ENCODE data around the gene GFOD1.
"Not testable (repeated sequence)": the region's sequence is repeated elsewhere in the genome, so short reads cannot be mapped to it uniquely, and the experiment has no call there.

GFOD1 gene

GRCh38 chr6:13404228-13404891 is 83.0 kb downstream of the GFOD1 start:
- DNase-seq, result no peak

DNA sequence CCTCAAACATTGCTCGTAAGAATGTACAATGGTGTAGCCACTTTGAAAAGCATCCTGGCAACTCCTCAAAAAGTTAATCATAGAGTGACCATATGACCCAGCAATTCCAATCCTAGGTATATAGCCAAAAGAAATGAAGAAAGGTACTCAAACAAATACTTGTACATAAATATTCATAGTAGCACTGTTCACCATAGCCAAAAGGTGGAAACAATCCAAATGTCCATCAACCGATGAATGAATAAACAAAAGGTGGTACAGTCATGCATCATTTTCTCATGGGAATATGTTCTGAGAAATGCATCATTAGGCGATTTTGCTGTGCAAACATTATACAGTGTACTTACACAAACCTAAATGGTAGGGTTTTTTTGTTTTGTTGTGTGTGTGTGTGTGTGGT is 84.7 kb downstream of the GFOD1 start:
- no peak for DNase-seq

- DNase-seq, result no peak
These were observed 86.6 kb downstream of the GFOD1 start for GRCh38 chr6:13400772-13401171.

DNA sequence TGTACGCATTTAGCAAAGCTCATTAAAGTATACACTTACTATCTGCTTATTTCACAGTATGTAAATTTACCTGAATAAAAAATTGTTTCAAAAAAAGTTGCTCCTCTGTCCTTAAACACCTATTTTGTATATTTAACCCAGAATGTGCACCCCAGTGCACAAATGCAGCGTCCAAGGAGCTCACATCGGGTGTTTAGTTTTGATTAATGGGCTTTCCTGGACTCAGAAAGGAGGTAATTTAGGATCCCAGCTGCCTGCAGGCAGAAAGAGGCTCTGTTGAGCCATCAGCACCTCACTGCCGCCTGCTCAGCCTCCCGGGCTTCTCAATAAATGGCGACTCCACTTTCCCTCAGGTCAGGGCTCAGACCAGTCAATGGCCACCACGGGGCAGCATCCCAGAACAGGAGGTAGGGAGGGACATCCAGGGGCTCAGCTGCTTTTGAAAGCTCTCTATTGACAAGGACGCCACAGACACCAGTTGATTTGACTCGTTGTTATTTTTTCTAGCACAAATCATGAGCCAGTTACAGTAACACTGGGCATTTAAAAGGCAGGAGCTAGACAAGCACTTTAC is 88.9 kb downstream of the GFOD1 start:
- no peak for DNase-seq

- no peak for DNase-seq
These were observed 89.4 kb downstream of the GFOD1 start for GRCh38 chr6:13398069-13398381.

- DNase-seq, result no peak
These were observed 89.9 kb downstream of the GFOD1 start for GRCh38 chr6:13397359-13398068.

DNA sequence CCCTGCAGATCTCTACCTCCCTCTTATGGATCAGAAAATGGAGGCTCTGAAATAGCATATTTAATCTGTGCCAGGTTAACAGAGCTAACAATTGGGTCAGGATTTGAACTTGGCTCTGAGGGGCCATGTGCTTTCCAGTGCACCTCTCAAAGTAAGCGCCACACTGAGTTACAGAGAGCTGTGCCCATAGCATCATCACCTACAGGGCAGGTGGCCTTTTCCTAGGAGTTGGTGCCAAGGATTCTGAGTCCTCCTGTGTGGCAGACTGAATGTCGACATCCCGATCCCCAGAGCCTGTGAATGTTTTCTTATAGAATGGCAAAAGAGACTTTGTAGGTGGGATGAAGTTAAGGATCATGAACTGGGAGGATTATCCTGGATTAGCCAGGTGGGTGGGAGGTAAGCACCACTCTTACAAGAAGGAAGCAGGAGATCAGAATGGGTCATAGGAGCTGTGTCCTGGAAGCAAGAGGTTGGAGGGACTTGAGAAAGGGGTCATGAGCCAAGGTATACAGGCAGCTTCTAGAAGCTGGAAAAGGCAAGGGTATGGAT is 91.1 kb downstream of the GFOD1 start:
- no peak for DNase-seq

DNA sequence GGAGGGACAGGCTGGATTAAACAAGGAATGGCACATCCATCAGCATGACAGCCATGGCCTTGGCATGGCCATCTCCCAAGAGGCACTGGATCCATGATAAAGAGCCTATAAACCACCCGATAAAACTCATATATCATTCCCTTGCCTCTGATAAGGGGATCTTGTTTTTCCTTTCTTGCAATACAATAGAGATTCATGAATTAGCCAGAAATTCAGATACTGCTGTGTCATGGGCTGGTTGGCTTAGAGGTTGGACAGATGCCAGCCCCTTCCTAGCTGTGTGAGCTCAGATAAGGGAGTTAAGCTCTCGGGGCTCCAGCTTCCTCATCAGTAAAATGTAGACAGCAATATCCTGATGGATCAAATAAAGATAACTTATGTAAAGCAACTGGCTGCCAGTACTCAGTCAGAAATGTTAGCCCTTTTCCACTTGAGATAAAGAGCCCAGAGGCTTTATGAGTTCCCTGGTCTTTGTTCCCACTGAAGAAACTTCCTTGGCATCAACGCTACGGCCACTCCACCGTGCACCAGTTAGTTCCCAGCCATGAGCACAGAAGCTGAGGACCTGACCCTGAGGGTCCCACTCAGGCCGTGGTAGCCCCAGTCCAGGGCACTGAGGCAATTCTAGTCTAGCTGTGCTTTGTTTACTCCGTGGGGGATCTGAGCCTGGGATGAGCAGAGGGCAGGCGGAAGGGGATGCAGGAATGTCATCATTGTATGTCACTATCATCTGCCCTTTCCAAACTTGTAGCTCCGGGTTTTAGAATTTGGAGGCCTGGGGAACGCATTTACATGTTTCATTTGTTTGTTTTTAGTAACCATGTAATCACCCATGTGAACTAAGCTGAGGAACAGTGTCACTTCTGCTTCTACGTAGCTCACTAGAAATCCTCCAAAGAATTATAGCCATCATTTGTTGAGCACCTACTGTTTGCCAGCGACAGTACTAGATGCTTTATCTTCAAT is 91.8 kb downstream of the GFOD1 start:
- DNase-seq, result no peak

DNA sequence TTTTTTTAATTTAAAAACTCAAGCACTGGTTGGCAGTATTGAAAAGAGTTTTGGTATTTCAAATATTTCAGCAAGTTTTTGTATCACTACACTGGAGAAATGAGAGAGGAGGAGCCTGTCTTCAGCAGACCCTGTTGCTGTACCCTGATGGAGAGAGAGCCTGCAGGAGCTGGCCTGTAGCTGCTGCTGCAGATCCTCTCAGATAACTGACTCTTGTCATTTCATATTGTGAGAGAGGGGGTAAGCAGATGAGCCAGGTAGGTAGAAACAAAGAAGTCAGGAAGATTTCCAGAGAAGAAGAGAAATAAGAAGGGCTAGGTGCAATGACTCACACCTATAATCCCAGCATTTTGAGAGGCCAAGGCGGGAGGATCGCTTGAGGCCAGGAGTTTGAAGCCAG is 94.9 kb downstream of the GFOD1 start:
- no peak for DNase-seq

- no peak for DNase-seq
These were observed 95.9 kb downstream of the GFOD1 start for GRCh38 chr6:13391537-13391936.

GRCh38 chr6:13390658-13391057 is 96.7 kb downstream of the GFOD1 start:
- DNase-seq, result no peak

DNA sequence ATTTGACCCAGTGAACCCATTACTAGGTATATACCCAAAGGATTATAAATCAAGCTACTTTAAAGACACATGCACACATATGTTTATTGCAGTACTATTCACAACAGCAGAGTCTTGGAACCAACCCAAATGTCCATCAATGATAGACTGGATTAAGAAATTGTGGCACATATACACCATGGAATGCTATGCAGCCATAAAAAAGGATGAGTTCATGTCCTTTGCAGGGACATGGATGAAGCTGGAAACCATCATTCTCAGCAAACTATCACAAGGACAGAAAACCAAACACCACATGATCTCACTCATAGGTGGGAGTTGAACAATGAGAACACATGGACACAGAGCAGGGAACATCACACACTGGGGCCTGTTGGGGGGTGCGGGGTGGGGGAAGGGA is 98.2 kb downstream of the GFOD1 start:
- DNase-seq, result not testable (repeated sequence)

- DNase-seq, result not testable (repeated sequence)
These were observed 98.6 kb downstream of the GFOD1 start for GRCh38 chr6:13388769-13389168.

- no peak for DNase-seq
These were observed 102.4 kb downstream of the GFOD1 start for GRCh38 chr6:13384966-13385365.

DNA sequence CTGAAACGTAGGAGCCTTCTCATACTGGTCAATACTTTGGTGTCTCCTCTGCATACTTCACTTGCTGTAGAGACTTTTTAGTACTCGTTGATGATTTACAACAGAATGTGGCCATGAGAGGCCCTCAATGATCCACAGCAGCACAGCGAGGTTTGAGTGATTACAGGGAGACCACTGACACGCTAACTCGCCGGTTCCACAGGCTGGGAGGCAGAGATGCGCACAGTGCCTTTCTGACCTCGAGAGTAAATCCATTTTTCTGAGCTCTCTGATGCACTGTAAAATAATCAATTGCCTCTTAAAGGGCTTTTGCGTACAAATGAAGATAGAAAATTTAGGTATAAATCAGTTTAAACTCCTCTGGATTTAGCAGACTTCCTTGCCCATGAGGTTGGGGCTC is 102.9 kb downstream of the GFOD1 start:
- no peak for DNase-seq

GRCh38 chr6:13383328-13384163 is 103.9 kb downstream of the GFOD1 start:
- no peak for DNase-seq

GRCh38 chr6:13380761-13381160 is 106.6 kb downstream of the GFOD1 start:
- no peak for DNase-seq

DNA sequence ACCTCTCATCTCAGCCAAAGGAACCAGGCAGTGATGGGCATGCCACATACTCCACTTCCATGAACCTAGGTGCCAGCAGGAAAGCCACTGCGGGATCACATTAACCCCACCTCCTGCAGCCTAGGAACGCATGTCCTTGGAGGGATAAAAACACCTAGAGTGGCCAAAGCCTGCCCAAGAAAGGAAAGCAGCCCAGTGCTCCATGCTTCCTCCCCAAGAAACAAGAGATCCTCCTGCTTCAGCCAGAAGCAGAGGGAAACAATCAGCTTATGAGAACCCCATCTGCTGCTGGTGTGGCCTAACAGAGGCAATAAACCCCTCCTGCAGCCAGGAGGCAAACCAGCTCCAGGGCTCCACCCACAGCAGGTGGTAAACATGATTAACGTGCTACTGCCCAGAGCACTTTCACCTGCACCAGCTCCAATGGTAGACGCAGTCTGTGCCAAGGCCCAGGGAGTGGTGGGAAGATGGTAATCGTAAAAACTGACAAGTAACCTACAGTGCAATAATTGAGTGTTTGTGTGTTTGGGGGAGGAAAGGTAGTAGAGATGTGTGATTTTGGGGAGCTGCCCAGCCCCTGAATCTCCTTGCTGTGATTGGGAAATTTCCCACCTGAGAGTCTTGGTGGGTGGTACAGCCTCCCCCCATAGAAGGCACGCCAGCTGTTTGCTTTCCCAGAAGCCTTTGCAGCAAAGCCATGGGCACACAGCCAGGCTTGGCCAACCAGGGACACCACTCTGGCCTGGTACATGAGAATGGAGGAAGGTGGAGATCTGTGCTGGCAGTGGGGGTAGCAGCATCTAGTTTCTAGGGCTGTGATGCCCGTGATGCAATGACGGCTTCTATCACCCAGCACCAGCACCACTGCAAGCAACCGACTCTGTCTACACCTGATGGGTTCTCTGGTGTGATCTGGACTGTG is 108.5 kb downstream of the GFOD1 start:
- no peak for DNase-seq

DNA sequence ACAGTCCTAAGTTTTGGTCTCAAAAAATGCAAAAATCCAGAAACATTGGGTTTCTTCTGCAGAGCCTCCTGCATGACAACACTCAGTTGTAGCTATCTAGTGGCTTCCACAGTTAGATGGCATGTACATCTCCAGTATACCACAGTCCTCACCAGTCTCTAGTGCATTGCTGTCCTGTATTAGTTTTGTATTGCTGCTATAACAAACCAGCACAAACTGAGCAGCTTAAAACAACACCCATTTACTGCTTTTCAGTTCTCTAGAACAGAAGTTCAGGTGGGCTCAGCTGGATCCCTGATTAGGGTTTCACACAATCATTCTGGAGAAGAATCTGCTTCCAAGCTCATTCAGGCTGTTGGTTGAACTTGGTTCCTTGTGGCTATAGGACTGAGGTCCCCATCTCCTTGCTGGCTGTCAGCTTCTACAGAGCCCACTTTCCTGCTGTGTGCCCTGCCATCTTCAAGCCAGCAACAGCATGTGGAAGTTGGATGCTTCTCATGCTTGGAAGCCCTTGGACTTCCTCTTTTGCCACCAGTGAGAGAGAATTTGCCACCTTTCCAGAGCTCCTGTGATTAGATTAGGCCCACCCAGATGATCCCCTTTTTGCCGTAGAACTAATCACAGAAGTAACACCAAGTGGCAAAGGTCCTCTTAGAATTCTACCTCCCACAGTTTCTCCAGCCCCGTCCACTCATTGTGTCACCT is 110.2 kb downstream of the GFOD1 start:
- DNase-seq, result no peak

- no peak for DNase-seq
These were observed 112.0 kb downstream of the GFOD1 start for GRCh38 chr6:13375360-13375878.
